ENCODE measurements around the gene PGC. TPM values are rescaled to one million over a fixed set of nuclear protein-coding genes. Genes with fewer than 3 reads are reported as not detected.

Gene PGC
- total RNA-seq (100 to 1,000 TPM in 1 of 2 donors, 10 to 100 TPM in 1; 19.2 to 586 TPM), polyA plus RNA-seq (1,000 to 10,000 TPM in 1 of 2 donors, 100 to 1,000 TPM in 1; 348 to 1,394 TPM)
- long read RNA-seq, donor 1, result 0 reads
- long read RNA-seq, donor 2, partial matches to known transcripts, result 0 of 1 reads
- long read RNA-seq, donor 2, other reads (novel, unspliced or antisense), result 0 of 1 reads
- long read RNA-seq, donor 3, result 0 reads
- long read RNA-seq, donor 4, result 0 reads
- long read RNA-seq, donor 5, result 0 reads

DNA sequence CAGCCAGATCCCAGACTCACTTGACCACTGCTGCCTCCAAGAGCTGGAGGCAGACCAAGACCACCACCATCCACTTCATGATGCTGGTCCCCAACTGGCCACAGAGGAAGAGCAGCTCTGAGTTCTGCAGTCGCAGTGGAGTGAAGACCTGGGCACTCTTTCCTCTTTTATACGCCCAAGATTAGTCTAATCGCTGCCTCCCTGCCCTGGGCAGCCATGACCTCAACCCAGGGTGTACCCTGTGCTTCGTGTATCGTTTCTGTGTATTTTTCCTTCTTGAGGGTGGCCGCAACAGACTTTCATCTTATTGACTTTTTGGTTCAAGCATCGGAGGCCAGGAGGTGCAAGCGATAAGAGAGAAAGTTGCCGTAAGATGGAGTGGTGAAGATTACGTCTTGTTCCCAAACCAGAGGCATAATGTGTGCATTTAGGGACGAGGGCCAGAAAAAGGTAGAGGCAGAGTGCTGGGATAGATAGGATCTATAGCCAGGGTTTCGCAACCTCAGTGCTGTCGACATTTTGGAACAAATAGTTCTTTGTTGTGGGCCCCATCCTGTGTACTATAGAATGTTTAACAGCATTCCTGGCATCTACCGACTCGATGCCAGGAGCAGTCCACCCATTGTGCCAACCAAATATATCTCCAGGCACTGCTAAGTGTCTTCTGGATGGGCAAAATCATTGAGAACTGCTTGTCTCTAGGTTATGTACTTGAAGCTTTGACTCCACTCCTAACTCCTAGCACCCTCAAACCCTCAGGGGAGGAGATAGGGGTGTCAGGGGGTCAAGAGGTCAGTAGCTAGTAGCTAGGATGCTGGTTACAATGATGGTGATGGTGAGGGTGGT is at the start of gene PGC:
TSS of gene PGC (minus strand) at position 142 of the 846 bp plus-strand sequence. CDS start at position 79, 63 bp downstream.
- Histone ChIP-seq H3K9ac (ENCODE audit: insufficient read depth in 1 of 2, low read length in 2 of 2) (no peak within 1 kb of the TSS), H3K27me3 (ENCODE audit: control insufficient read depth in 3 of 3, insufficient read depth in 3 of 3, low read length in 2 of 3) (no peaks in the 10 kb centered on the region), H3K9me3 (ENCODE audit: control insufficient read depth in 4 of 4, insufficient read depth in 3 of 4, low read length in 3 of 4) (no peaks in the 10 kb centered on the region), H3K4me3 (no peak within 1 kb of the TSS), H3K36me3 (ENCODE audit: control insufficient read depth in 4 of 4, insufficient read depth in 4 of 4, low read length in 4 of 4) (no peaks in the 10 kb centered on the region), H3K4me1 (ENCODE audit: control insufficient read depth in 5 of 5, insufficient read depth in 5 of 5, low read length in 5 of 5) (peaks cover 0 to 18% (median 0%) of the 10 kb centered on the region in 5 donors), H3K27ac (ENCODE audit: low read depth in 1 of 2, low read length in 1 of 2) (peak within 1 kb of the TSS in 1 of 2 donors; percentile 27)
- TF ChIP-seq, protein P1, sequence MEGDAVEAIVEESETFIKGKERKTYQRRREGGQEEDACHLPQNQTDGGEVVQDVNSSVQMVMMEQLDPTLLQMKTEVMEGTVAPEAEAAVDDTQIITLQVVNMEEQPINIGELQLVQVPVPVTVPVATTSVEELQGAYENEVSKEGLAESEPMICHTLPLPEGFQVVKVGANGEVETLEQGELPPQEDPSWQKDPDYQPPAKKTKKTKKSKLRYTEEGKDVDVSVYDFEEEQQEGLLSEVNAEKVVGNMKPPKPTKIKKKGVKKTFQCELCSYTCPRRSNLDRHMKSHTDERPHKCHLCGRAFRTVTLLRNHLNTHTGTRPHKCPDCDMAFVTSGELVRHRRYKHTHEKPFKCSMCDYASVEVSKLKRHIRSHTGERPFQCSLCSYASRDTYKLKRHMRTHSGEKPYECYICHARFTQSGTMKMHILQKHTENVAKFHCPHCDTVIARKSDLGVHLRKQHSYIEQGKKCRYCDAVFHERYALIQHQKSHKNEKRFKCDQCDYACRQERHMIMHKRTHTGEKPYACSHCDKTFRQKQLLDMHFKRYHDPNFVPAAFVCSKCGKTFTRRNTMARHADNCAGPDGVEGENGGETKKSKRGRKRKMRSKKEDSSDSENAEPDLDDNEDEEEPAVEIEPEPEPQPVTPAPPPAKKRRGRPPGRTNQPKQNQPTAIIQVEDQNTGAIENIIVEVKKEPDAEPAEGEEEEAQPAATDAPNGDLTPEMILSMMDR (IDR thresholded peaks at IDR 0.05; ENCODE audit: control extremely low read depth, extremely low read depth), result no peak
- 73 to 82% methylated on average over 15 of the region's 15 CpGs for WGBS, 2 donors
- ATAC-seq (ENCODE audit: insufficient read depth, low FRiP score) (peak; percentile 30), DNase-seq (peak; percentile 41 to 72 (median 45))

DNA sequence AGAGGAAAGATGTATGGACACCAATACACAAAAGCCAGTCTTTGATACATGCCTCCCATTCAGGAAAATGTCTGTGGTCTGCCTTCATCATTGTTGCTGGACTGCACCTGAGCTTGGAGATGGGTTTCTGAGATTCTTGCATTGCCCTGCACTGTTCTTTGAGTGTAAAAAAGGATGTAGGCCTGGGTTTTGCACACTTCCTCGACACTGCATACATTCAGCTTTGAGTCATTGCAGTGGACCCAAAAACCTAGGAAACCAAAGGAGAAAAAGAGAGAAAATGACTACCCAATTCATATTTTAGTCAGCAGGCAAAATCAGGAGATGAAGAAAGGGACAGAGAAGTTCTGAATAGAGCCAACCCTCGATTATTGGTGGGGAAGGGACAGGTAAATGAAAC is 49.3 kb upstream of the PGC start:
- Histone ChIP-seq H3K9me3 (ENCODE audit: control insufficient read depth in 4 of 4, insufficient read depth in 3 of 4, low read length in 3 of 4) (no peaks in the 10 kb centered on the region), H3K9ac (ENCODE audit: insufficient read depth in 1 of 2, low read length in 2 of 2) (no peak overlapping the region), H3K4me3 (no peak overlapping the region), H3K27ac (ENCODE audit: low read depth in 1 of 2, low read length in 1 of 2) (no peak overlapping the region), H3K27me3 (ENCODE audit: control insufficient read depth in 3 of 3, insufficient read depth in 3 of 3, low read length in 2 of 3) (no peaks in the 10 kb centered on the region), H3K36me3 (ENCODE audit: control insufficient read depth in 4 of 4, insufficient read depth in 4 of 4, low read length in 4 of 4) (peaks cover 7 to 21% (median 12%) of the 10 kb centered on the region in 4 donors), H3K4me1 (ENCODE audit: control insufficient read depth in 5 of 5, insufficient read depth in 5 of 5, low read length in 5 of 5) (peaks cover 0 to 3% (median 0%) of the 10 kb centered on the region in 5 donors)
- 86 to 95% methylated on average over 2 of the region's 2 CpGs for WGBS, 2 donors
- TF ChIP-seq, protein P1 (IDR thresholded peaks at IDR 0.05; ENCODE audit: control extremely low read depth, extremely low read depth), result no peak
- ATAC-seq (ENCODE audit: insufficient read depth, low FRiP score) (no peak), DNase-seq (no peak)

DNA sequence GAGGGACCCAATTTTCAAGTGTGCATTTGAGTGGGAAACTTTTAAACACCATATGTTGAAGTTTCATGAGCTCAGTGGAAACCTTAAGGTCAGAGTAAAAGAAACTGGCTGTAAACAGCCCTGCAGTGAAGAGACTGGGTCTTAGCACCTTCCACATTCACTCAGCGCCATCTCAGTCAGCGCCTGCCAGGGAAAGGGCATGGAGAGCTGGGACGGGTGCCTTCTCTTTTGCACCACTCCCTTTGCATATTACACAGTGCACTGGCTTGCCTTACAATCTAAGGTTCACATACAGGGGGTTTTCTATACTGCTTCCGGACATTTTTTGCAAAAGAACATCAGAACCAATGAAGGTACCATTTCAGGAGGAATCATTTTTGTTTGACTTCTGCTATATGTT is 44.8 kb upstream of the PGC start:
- Histone ChIP-seq H3K9me3 (ENCODE audit: control insufficient read depth in 4 of 4, insufficient read depth in 3 of 4, low read length in 3 of 4) (no peaks in the 10 kb centered on the region), H3K36me3 (ENCODE audit: control insufficient read depth in 4 of 4, insufficient read depth in 4 of 4, low read length in 4 of 4) (peaks cover 8 to 39% (median 23%) of the 10 kb centered on the region in 4 donors), H3K4me3 (no peak overlapping the region), H3K27me3 (ENCODE audit: control insufficient read depth in 3 of 3, insufficient read depth in 3 of 3, low read length in 2 of 3) (no peaks in the 10 kb centered on the region), H3K9ac (ENCODE audit: insufficient read depth in 1 of 2, low read length in 2 of 2) (no peak overlapping the region), H3K4me1 (ENCODE audit: control insufficient read depth in 5 of 5, insufficient read depth in 5 of 5, low read length in 5 of 5) (peaks cover 0 to 9% (median 0%) of the 10 kb centered on the region in 5 donors), H3K27ac (ENCODE audit: low read depth in 1 of 2, low read length in 1 of 2) (no peak overlapping the region)
- ATAC-seq (ENCODE audit: insufficient read depth, low FRiP score) (no peak), DNase-seq (no peak)
- WGBS, 2 donors, result 86 to 95% methylated on average over 4 of the region's 4 CpGs
- TF ChIP-seq, protein P1 (IDR thresholded peaks at IDR 0.05; ENCODE audit: control extremely low read depth, extremely low read depth), result no peak

All from lung (tissue), 16 donors.